ENCODE data around the gene RPL11. TPM values are rescaled to one million over a fixed set of nuclear protein-coding genes. Genes with fewer than 3 reads are reported as not detected.
"Not testable (repeated sequence)": the region's sequence is repeated elsewhere in the genome, so short reads cannot be mapped to it uniquely, and the experiment has no call there.

The RPL11 gene
- total RNA-seq, 3 donors from 2014 or later, result 729 to 882 (median 820) TPM

GRCh38 chr1:23646541-23646940, 45.1 kb upstream of the RPL11 start:
- Histone ChIP-seq H3K9me3 (no peaks in the 10 kb centered on the region), H3K4me1 (ENCODE audit: low read depth) (no peaks in the 10 kb centered on the region), H3K4me3 (no peak overlapping the region), H3K36me3 (ENCODE audit: low read depth) (no peaks in the 10 kb centered on the region)
- DNase-seq (no peak), ATAC-seq (no peak)
- TF ChIP-seq CTCF (IDR thresholded peaks at IDR 0.05), result no peak
- intact Hi-C loops (cut with DNase I, micrococcal nuclease), result no loop called here

GRCh38 chr1:23648576-23648975, 43.0 kb upstream of the RPL11 start:
- TF ChIP-seq CTCF (IDR thresholded peaks at IDR 0.05), result no peak
- DNase-seq (no peak), ATAC-seq (no peak)
- H3K36me3 ChIP-seq (ENCODE audit: low read depth), result no peaks in the 10 kb centered on the region
- H3K9me3 ChIP-seq, result no peaks in the 10 kb centered on the region
- intact Hi-C loops (cut with DNase I, micrococcal nuclease), result no loop called here
- H3K4me1 ChIP-seq (ENCODE audit: low read depth), result no peaks in the 10 kb centered on the region
- no peak overlapping the region for H3K4me3 ChIP-seq

- H3K4me1 ChIP-seq (ENCODE audit: low read depth); ATAC-seq; H3K9me3 ChIP-seq; H3K36me3 ChIP-seq (ENCODE audit: low read depth); intact Hi-C loops (cut with DNase I, micrococcal nuclease); H3K4me3 ChIP-seq; DNase-seq: not testable (repeated sequence)
Measured at GRCh38 chr1:23649157-23649556, 42.4 kb upstream of the RPL11 start.

- no peak for TF ChIP-seq CTCF (IDR thresholded peaks at IDR 0.05)
- Histone ChIP-seq H3K9me3 (no peaks in the 10 kb centered on the region), H3K4me1 (ENCODE audit: low read depth) (no peaks in the 10 kb centered on the region), H3K4me3 (no peak overlapping the region), H3K36me3 (ENCODE audit: low read depth) (no peaks in the 10 kb centered on the region)
- DNase-seq (no peak), ATAC-seq (no peak)
- intact Hi-C loops (cut with DNase I, micrococcal nuclease), result no loop called here
Measured at GRCh38 chr1:23650344-23650990, 41.1 kb upstream of the RPL11 start.

GRCh38 chr1:23651069-23651808, 40.4 kb upstream of the RPL11 start:
- Histone ChIP-seq H3K4me3 (no peak overlapping the region), H3K9me3 (no peaks in the 10 kb centered on the region), H3K4me1 (ENCODE audit: low read depth) (no peaks in the 10 kb centered on the region), H3K36me3 (ENCODE audit: low read depth) (no peaks in the 10 kb centered on the region)
- peak; percentile 19 for ATAC-seq
- TF ChIP-seq CTCF (IDR thresholded peaks at IDR 0.05), result no peak
- intact Hi-C loops (cut with DNase I, micrococcal nuclease), result no loop called here
- DNase-seq, result no peak

GRCh38 chr1:23657659-23658275, 33.8 kb upstream of the RPL11 start:
- no peaks in the 10 kb centered on the region for H3K9me3 ChIP-seq
- TF ChIP-seq CTCF (IDR thresholded peaks at IDR 0.05), result peak; percentile 67
- no peaks in the 10 kb centered on the region for H3K4me1 ChIP-seq (ENCODE audit: low read depth)
- H3K36me3 ChIP-seq (ENCODE audit: low read depth), result no peaks in the 10 kb centered on the region
- DNase-seq (peak in 2 of 3 donors; percentile 54 to 66), ATAC-seq (peak; percentile 72)
- intact Hi-C loops (cut with DNase I, micrococcal nuclease), result no loop called here
- H3K4me3 ChIP-seq, result no peak overlapping the region

All from mucosa of descending colon (tissue), 3 donors.